HL-60 (cell line): ENCODE data around the gene VWA2.

ENCODE experiments used
- CTCF ChIP-seq: IDR thresholded peaks from one replicate; pipeline ENCODE4 v1.5.1; 2011; ENCODE audit warnings: low read length, control low read depth, inconsistent platforms; ENCODE audit not compliant: insufficient read depth
- REST ChIP-seq: IDR thresholded peaks from 2 replicates; pipeline ENCODE4 v1.6.1; 2012; ENCODE audit warnings: low read depth; ENCODE audit not compliant: insufficient replicate concordance

DNA sequence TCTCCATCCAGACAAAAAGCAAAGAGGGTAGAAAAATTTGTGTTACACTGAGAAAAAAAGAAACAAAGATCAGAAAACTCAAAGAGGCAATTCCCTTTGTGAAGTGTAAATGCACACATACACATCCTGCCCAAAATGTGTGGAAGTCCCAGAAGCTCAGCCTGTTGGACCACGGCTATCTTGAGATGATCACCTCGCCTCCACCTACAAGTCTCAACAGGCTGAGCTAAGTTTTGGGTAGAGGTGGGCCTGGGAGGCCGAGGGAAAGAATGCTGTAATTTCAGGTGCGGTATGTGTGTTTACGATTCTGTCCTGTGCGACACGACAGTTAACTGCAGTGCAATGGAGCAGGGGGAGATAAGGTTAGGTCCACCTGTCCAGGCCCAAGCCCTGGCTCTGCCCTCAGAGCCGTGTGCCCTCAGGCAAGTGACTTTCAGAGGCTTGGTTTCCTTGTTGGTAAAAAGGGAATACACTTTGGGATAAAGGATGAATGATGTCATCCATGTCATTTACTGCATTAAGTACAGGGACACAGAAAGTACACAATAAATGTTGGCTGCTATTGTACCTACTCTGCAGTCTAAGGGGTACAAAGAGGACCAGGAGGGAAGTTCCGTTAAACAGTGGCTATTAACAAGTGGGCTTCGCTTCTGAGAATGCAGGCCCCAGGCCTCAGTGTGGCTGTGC is 97.9 kb downstream of the VWA2 start:
- no peak for TF ChIP-seq CTCF
- no peak for TF ChIP-seq REST
